HG03095 (cell line): ENCODE data around the gene EVA1B.

Experiments
- ATAC-seq: cut with Tn5 transposase; IDR thresholded peaks from one replicate; pipeline ENCODE4 v1.9.1; 2021; ENCODE audit warnings: moderate library complexity; ENCODE audit not compliant: unreplicated experiment

EVA1B gene

GRCh38 chr1:36284061-36284460, 39.4 kb downstream of the EVA1B start:
- ATAC-seq = no peak

GRCh38 chr1:36279789-36280296, 43.6 kb downstream of the EVA1B start:
- ATAC-seq = no peak

GRCh38 chr1:36279110-36279788, 44.2 kb downstream of the EVA1B start:
- ATAC-seq = no peak

- ATAC-seq = no peak
These were observed 46.8 kb downstream of the EVA1B start for GRCh38 chr1:36276688-36277087.

GRCh38 chr1:36274201-36274600, 49.2 kb downstream of the EVA1B start:
- no peak for ATAC-seq

- no peak for ATAC-seq
These were observed 50.4 kb downstream of the EVA1B start for GRCh38 chr1:36273024-36273423.
